GM12892 (cell line): Measurements from ENCODE around the gene ACACB.

ENCODE experiments used
- POLR2A ChIP-seq: IDR thresholded peaks from 2 replicates; pipeline ENCODE4 v1.6.1; 2011; ENCODE audit warnings: low read depth, low read length, control low read depth
- POLR2AphosphoS5 ChIP-seq: IDR thresholded peaks from 2 replicates; pipeline ENCODE4 v1.6.1; 2011; ENCODE audit warnings: low read depth, low read length, control low read depth
- TAF1 ChIP-seq: IDR thresholded peaks from 2 replicates; pipeline ENCODE4 v1.6.1; 2011; ENCODE audit warnings: low read depth, mild to moderate bottlenecking, control low read depth, low read length, borderline replicate concordance

DNA sequence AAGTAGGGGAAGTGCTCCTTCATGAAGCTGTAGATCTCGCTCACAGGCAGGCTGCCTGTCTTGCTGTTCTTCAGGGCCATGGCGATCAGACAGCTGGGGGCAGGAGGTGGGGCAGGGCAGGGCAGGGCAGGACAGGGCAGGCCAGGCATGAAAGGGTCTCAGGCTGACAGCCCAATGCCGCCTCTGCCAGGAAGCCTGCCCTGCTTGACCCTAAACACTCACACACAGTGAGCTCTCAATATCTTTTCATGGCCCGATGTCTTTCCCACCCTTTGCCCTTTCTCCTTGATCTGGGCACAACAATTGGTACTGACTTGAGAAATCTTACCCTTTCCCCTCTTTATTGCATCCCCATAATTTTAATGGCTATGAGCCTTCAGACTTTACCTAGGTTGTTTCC, 170.3 kb downstream of the ACACB start:
- TF ChIP-seq POLR2A (no peak), POLR2AphosphoS5 (no peak), TAF1 (no peak)
